K562 (cell line): Measurements from ENCODE around the gene MYBPC3. TPM values are rescaled to one million over a fixed set of nuclear protein-coding genes. Genes with fewer than 3 reads are reported as not detected.

ENCODE experiments used
- BDP1 ChIP-seq: IDR thresholded peaks from 3 replicates; pipeline ENCODE4 v1.6.1; 2011; ENCODE audit not compliant: insufficient read length, insufficient read depth
- GABPB1 ChIP-seq: sonication (generic); formaldehyde crosslinking; IDR thresholded peaks from 2 replicates; pipeline ENCODE4 v1.8.0; 2022; ENCODE audit warnings: mild to moderate bottlenecking, missing genetic modification reagents
- HLTF ChIP-seq: fragments of 450-650 bp; IDR thresholded peaks from 2 replicates; pipeline ENCODE4 v1.6.1; 2016
- PCBP2 ChIP-seq: fragments of 200-400 bp; formaldehyde crosslinking; IDR thresholded peaks from 2 replicates; pipeline ENCODE4 v1.6.1; 2018; ENCODE audit warnings: low read length, low read depth, mild to moderate bottlenecking, moderate library complexity; ENCODE audit not compliant: poor library complexity, severe bottlenecking
- POLR2A ChIP-seq: fragments of 450-650 bp; conservative IDR thresholded peaks from 2 replicates; pipeline ENCODE4 v1.6.1; 2016
- POLR3A ChIP-seq: IDR thresholded peaks from 2 replicates; pipeline ENCODE4 v1.6.1; 2011; ENCODE audit warnings: borderline replicate concordance, mild to moderate bottlenecking, moderate library complexity; ENCODE audit not compliant: insufficient read length, insufficient read depth; ENCODE audit errors: extremely low read depth
- RFX1 ChIP-seq: fragments of 450-650 bp; IDR thresholded peaks from 2 replicates; pipeline ENCODE4 v1.6.1; 2016; ENCODE audit warnings: mild to moderate bottlenecking, moderate library complexity
- SRSF3 ChIP-seq: fragments of 200-400 bp; formaldehyde crosslinking; IDR thresholded peaks from 2 replicates; pipeline ENCODE4 v1.6.1; 2016; ENCODE audit warnings: mild to moderate bottlenecking, low read length, moderate library complexity; ENCODE audit not compliant: insufficient read depth
- TAF7 ChIP-seq: fragments of 450-650 bp; IDR thresholded peaks from 2 replicates; pipeline ENCODE4 v1.6.1; 2016; ENCODE audit warnings: missing genetic modification characterization, missing compliant biosample characterization
- TFAM ChIP-seq: fragments of 250-450 bp; sonication (Bioruptor Pico); conservative IDR thresholded peaks from 2 replicates; pipeline ENCODE4 v1.5.0; 2021; ENCODE audit warnings: mild to moderate bottlenecking, moderate library complexity
- ZEB2 ChIP-seq: fragments of 450-650 bp; IDR thresholded peaks from 2 replicates; pipeline ENCODE4 v1.6.1; 2016
- ZNF121 ChIP-seq: sonication (generic); formaldehyde crosslinking; conservative IDR thresholded peaks from 2 replicates; pipeline ENCODE4 v1.8.0; 2022; ENCODE audit warnings: missing genetic modification reagents
- ZNF263 ChIP-seq: sonication (generic); formaldehyde crosslinking; IDR thresholded peaks from 2 replicates; pipeline ENCODE4 v1.8.0; 2022; ENCODE audit warnings: mild to moderate bottlenecking, missing genetic modification reagents, borderline replicate concordance
- ZNF766 ChIP-seq: fragments of 200-800 bp; sonication (Bioruptor generic); conservative IDR thresholded peaks from 2 replicates; pipeline ENCODE4 v1.6.1; 2016; ENCODE audit warnings: missing genetic modification characterization, missing compliant biosample characterization
- polyA plus RNA-seq, 8 experiments: library from polyadenylated mRNA; depleted of rRNA in 4 of 8; stranded (reverse) in 5 of 8; unstranded in 3 of 8; fragments of >200 nt; fragmentation: Nextera tagmentation in 2 of 8; fragmentation: Illumina TruSeq in 1 of 8; extraction: Ambion mirVana in 2 of 8; extraction: Trizol in 1 of 8; gene quantifications; 2 replicates each; pipeline versions ENCODE4 v1.2.1 to v1.2.3, GENCODE V29; 2011 to 2014; ENCODE audit warnings: inconsistent platforms in 1 of 8, missing spikeins in 1 of 8
- total RNA-seq, 7 experiments: library from RNA; depleted of rRNA in 6 of 7; stranded (reverse); fragments of >200 nt in 6 of 7; fragmentation: Illumina TruSeq in 2 of 7; extraction: Trizol in 2 of 7; gene quantifications; 2 replicates each; pipeline versions ENCODE4 v1.2.1 to v1.2.3, GENCODE V29; 2011 to 2021; ENCODE audit warnings: low replicate concordance in 1 of 7
- TF ChIP-seq, protein P1 (sequence below): fragments of 250-450 bp; sonication (Bioruptor Pico); IDR thresholded peaks from 2 replicates; pipeline ENCODE4 v1.4.0; 2020; ENCODE audit warnings: mild to moderate bottlenecking, moderate library complexity, borderline replicate concordance
- TF ChIP-seq, protein P2 (sequence below): IDR thresholded peaks from 3 replicates; pipeline ENCODE4 v1.6.1; 2011; ENCODE audit warnings: borderline replicate concordance, mild to moderate bottlenecking; ENCODE audit not compliant: insufficient read length, insufficient read depth
- TF ChIP-seq, protein P3 (sequence below): fragments of 250-450 bp; sonication (Bioruptor Pico); IDR thresholded peaks from 2 replicates; pipeline ENCODE4 v1.4.0; 2020
- TF ChIP-seq, protein P4 (sequence below): fragments of 250-450 bp; sonication (Bioruptor Pico); IDR thresholded peaks from 2 replicates; pipeline ENCODE4 v1.6.1; 2021; ENCODE audit warnings: mild to moderate bottlenecking

Gene MYBPC3
- total and polyA plus RNA-seq, 9 of the 15 experiments (the other 6 are each of a cell fraction or from before 2014, with no cell fraction given), result 0.01 TPM; not detected in 8

DNA sequence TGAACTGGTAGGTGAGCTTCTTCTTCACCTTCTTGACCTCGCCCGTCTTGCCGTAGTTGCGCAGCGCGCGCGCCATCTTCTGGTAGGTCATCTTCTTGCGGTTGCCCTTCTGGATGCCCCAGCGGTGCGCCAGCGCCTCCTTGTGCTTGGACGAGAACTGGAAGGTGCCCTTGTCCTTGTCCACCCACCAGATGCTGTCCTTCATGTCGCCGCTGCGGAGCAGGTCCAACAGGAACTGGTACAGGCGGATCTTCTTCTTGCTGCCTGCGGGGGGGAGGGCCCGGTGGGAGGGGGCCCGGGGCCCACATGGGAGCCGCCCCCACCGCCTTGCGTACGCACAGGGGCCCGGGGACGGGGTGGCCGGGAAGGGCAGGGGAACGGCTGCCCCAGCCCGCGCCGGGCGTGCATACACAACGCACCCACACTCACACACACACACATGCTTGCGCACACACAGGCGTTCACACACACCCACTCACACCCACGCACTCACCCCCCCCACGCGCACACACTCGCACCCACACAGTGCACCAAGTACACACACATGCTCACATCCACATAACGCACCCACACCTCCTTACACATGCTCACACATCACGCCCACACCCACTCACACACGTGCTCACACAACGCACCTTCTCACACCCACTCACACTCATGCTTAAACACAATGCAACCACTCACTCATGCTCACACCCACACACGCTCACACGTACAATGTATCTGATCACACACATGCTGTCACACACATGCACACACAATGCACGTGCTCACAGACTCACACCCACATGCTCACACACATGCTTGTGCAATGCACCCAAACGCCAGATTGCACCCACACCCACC, 3.0 kb upstream of the MYBPC3 start (continued):
- TF ChIP-seq TAF7 (tag) (no peak), HLTF (no peak), BDP1 (no peak), ZEB2 (no peak), RFX1 (no peak), ZNF263 (CRISPR knock-in tag) (peak; percentile 88; the same call in 1 of the 2 replicates), SRSF3 (no peak), ZNF121 (CRISPR knock-in tag) (no peak), PCBP2 (no peak), TFAM (no peak), POLR2A (no peak), GABPB1 (peak; percentile 83), ZNF766 (CRISPR knock-in tag) (no peak), POLR3A (no peak)
- TF ChIP-seq, protein P1, sequence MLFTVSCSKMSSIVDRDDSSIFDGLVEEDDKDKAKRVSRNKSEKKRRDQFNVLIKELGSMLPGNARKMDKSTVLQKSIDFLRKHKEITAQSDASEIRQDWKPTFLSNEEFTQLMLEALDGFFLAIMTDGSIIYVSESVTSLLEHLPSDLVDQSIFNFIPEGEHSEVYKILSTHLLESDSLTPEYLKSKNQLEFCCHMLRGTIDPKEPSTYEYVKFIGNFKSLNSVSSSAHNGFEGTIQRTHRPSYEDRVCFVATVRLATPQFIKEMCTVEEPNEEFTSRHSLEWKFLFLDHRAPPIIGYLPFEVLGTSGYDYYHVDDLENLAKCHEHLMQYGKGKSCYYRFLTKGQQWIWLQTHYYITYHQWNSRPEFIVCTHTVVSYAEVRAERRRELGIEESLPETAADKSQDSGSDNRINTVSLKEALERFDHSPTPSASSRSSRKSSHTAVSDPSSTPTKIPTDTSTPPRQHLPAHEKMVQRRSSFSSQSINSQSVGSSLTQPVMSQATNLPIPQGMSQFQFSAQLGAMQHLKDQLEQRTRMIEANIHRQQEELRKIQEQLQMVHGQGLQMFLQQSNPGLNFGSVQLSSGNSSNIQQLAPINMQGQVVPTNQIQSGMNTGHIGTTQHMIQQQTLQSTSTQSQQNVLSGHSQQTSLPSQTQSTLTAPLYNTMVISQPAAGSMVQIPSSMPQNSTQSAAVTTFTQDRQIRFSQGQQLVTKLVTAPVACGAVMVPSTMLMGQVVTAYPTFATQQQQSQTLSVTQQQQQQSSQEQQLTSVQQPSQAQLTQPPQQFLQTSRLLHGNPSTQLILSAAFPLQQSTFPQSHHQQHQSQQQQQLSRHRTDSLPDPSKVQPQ (CRISPR knock-in tag), result no peak
- TF ChIP-seq, protein P2, sequence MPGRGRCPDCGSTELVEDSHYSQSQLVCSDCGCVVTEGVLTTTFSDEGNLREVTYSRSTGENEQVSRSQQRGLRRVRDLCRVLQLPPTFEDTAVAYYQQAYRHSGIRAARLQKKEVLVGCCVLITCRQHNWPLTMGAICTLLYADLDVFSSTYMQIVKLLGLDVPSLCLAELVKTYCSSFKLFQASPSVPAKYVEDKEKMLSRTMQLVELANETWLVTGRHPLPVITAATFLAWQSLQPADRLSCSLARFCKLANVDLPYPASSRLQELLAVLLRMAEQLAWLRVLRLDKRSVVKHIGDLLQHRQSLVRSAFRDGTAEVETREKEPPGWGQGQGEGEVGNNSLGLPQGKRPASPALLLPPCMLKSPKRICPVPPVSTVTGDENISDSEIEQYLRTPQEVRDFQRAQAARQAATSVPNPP, result no peak
- TF ChIP-seq, protein P3, sequence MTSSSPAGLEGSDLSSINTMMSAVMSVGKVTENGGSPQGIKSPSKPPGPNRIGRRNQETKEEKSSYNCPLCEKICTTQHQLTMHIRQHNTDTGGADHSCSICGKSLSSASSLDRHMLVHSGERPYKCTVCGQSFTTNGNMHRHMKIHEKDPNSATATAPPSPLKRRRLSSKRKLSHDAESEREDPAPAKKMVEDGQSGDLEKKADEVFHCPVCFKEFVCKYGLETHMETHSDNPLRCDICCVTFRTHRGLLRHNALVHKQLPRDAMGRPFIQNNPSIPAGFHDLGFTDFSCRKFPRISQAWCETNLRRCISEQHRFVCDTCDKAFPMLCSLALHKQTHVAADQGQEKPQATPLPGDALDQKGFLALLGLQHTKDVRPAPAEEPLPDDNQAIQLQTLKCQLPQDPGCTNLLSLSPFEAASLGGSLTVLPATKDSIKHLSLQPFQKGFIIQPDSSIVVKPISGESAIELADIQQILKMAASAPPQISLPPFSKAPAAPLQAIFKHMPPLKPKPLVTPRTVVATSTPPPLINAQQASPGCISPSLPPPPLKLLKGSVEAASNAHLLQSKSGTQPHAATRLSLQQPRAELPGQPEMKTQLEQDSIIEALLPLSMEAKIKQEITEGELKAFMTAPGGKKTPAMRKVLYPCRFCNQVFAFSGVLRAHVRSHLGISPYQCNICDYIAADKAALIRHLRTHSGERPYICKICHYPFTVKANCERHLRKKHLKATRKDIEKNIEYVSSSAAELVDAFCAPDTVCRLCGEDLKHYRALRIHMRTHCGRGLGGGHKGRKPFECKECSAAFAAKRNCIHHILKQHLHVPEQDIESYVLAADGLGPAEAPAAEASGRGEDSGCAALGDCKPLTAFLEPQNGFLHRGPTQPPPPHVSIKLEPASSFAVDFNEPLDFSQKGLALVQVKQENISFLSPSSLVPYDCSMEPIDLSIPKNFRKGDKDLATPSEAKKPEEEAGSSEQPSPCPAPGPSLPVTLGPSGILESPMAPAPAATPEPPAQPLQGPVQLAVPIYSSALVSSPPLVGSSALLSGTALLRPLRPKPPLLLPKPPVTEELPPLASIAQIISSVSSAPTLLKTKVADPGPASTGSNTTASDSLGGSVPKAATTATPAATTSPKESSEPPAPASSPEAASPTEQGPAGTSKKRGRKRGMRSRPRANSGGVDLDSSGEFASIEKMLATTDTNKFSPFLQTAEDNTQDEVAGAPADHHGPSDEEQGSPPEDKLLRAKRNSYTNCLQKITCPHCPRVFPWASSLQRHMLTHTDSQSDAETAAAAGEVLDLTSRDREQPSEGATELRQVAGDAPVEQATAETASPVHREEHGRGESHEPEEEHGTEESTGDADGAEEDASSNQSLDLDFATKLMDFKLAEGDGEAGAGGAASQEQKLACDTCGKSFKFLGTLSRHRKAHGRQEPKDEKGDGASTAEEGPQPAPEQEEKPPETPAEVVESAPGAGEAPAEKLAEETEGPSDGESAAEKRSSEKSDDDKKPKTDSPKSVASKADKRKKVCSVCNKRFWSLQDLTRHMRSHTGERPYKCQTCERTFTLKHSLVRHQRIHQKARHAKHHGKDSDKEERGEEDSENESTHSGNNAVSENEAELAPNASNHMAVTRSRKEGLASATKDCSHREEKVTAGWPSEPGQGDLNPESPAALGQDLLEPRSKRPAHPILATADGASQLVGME (CRISPR knock-in tag), result no peak
- TF ChIP-seq, protein P4, sequence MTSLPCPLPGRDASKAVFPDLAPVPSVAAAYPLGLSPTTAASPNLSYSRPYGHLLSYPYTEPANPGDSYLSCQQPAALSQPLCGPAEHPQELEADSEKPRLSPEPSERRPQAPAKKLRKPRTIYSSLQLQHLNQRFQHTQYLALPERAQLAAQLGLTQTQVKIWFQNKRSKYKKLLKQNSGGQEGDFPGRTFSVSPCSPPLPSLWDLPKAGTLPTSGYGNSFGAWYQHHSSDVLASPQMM (CRISPR knock-in tag), result no peak
